K562 (cell line): ENCODE data around the gene UBASH3A. TPM values are rescaled to one million over a fixed set of nuclear protein-coding genes. Genes with fewer than 3 reads are reported as not detected.

ENCODE experiments used
- ATAC-seq: fragments of 200-7000 bp; cut with Tn5 transposase; 3 replicates; pipeline ENCODE4 v1.9.1; 2020; ENCODE audit warnings: moderate library complexity
- BruUV-seq: library from RNA; stranded (reverse); fragments of 400-500 nt; replicated peaks from 2 replicates; lab custom pipeline; 2021; lab: Mats Ljungman, UMichigan
- CTCF ChIA-PET: fragments of 300-600 bp; formaldehyde crosslinking; extraction: SDS; loops from one replicate; lab custom pipeline; 2021; ENCODE audit warnings: low intra/inter-chr PET ratio; lab: Yijun Ruan, JAX
- POLR2A ChIA-PET: fragments of 300-600, 350-650 bp; sonication (Branson Sonifier 250); formaldehyde crosslinking; extraction: SDS; loops from one replicate; lab custom pipeline; 2021; ENCODE audit warnings: antibody characterized with exemption, inconsistent platforms; lab: Yijun Ruan, JAX
- DNase-seq, 4 experiments: peaks; one replicate each; pipeline versions ENCODE4 v3.0.0 to v3.0.0-alpha.2; 2011 to 2018; ENCODE audit warnings: low spot score in 3 of 4, mixed read lengths in 3 of 4; ENCODE audit errors: extremely low read depth in 1 of 4
- FAIRE-seq: peaks from 2 replicates; lab custom pipeline; 2011; peaks lifted over from hg19 to GRCh38; lab: Jason Lieb, UNC
- H2AFZ ChIP-seq: 2 replicates; pipeline ENCODE4 v1.6.0; 2011; ENCODE audit warnings: low read depth, low read length, control low read depth, inconsistent platforms
- H3K27ac ChIP-seq: fragments of 200-600 bp; 3 replicates; pipeline ENCODE4 v1.8.0; 2011; ENCODE audit warnings: low read depth, mild to moderate bottlenecking, control low read depth, inconsistent platforms, low read length, moderate library complexity, mixed read lengths; ENCODE audit errors: extremely low read depth
- H3K27me3 ChIP-seq, 2 experiments: fragments of 300-600 bp in 1 of 2; 2 replicates in 1 of 2; 3 replicates in 1 of 2; pipeline versions ENCODE4 v1.6.0 to v1.8.0; 2011; ENCODE audit warnings: inconsistent platforms in 2 of 2, low read length in 2 of 2, mild to moderate bottlenecking in 1 of 2, mixed read lengths in 1 of 2, moderate library complexity in 1 of 2; ENCODE audit not compliant: control insufficient read depth in 2 of 2, insufficient read depth in 2 of 2
- H3K36me3 ChIP-seq: fragments of 300-600 bp; 3 replicates; pipeline ENCODE4 v1.8.0; 2011; ENCODE audit warnings: mild to moderate bottlenecking, low read length, inconsistent platforms; ENCODE audit not compliant: control insufficient read depth, insufficient read depth
- H3K4me1 ChIP-seq, 2 experiments: fragments of 200-600 bp in 1 of 2; replicated peaks in 1 of 2; 2 replicates in 1 of 2; 3 replicates in 1 of 2; pipeline versions ENCODE4 v1.5.1 to v1.8.0; 2011; ENCODE audit warnings: inconsistent platforms in 2 of 2, low read length in 2 of 2, mild to moderate bottlenecking in 1 of 2, mixed read lengths in 1 of 2, moderate library complexity in 1 of 2; ENCODE audit not compliant: control insufficient read depth in 2 of 2, insufficient read depth in 2 of 2
- H3K4me2 ChIP-seq: 2 replicates; pipeline ENCODE4 v1.6.1; 2011; ENCODE audit warnings: low read length, control low read depth, inconsistent platforms, mixed read lengths; ENCODE audit not compliant: insufficient read depth
- H3K4me3 ChIP-seq: fragments of 200-600 bp; sonication (generic), shearing (Covaris generic); 2 replicates; pipeline ENCODE4 v1.5.1; 2016; ENCODE audit warnings: control low read depth, inconsistent platforms
- H3K79me2 ChIP-seq: fragments of 200-600 bp; 3 replicates; pipeline ENCODE4 v1.8.0; 2011; ENCODE audit warnings: low read length, inconsistent platforms; ENCODE audit not compliant: control insufficient read depth, insufficient read depth
- H3K9ac ChIP-seq, 2 experiments: 2 replicates each; pipeline versions ENCODE4 v1.6.0 to v1.6.1; 2011; ENCODE audit warnings: low read depth in 2 of 2, low read length in 2 of 2, control low read depth in 1 of 2, inconsistent platforms in 1 of 2, mild to moderate bottlenecking in 1 of 2, mixed read lengths in 1 of 2; ENCODE audit not compliant: insufficient read depth in 1 of 2
- H3K9me1 ChIP-seq: one replicate; pipeline ENCODE4 v1.6.0; 2011; ENCODE audit warnings: inconsistent platforms, mild to moderate bottlenecking, low read length, moderate library complexity; ENCODE audit not compliant: control insufficient read depth, insufficient read depth
- H3K9me3 ChIP-seq: replicated peaks from 2 replicates; pipeline ENCODE4 v1.5.1; 2011; ENCODE audit warnings: low read depth, low read length, inconsistent platforms; ENCODE audit not compliant: control insufficient read depth, insufficient read depth
- H4K20me1 ChIP-seq: replicated peaks from 2 replicates; pipeline ENCODE4 v1.6.1; 2011; ENCODE audit warnings: low read length, inconsistent platforms, mixed read lengths; ENCODE audit not compliant: control insufficient read depth, insufficient read depth
- FOXJ3 ChIP-seq: sonication (generic); formaldehyde crosslinking; IDR thresholded peaks from 2 replicates; pipeline ENCODE4 v1.4.0; 2020; ENCODE audit warnings: mild to moderate bottlenecking, missing genetic modification reagents
- MAZ ChIP-seq, 2 experiments: fragments of 450-650 bp in 1 of 2; sonication (generic) in 1 of 2; formaldehyde crosslinking; IDR thresholded peaks in 1 of 2; conservative IDR thresholded peaks in 1 of 2; 2 replicates each; pipeline versions ENCODE4 v1.4.0 to v1.5.0; 2020; ENCODE audit warnings: mild to moderate bottlenecking in 1 of 2, missing genetic modification reagents in 1 of 2
- POLR3G ChIP-seq: IDR thresholded peaks from 2 replicates; pipeline ENCODE4 v1.6.1; 2011; ENCODE audit not compliant: insufficient read length, insufficient replicate concordance; ENCODE audit errors: extremely low read depth
- RERE ChIP-seq: sonication (generic); formaldehyde crosslinking; IDR thresholded peaks from 2 replicates; pipeline ENCODE4 v1.8.0; 2023; ENCODE audit warnings: missing genetic modification reagents, mild to moderate bottlenecking, borderline replicate concordance
- SMARCB1 ChIP-seq: IDR thresholded peaks from 2 replicates; pipeline ENCODE4 v1.6.1; 2011; ENCODE audit warnings: improper control_type of control experiment, low read depth; ENCODE audit not compliant: insufficient read length
- SNAPC5 ChIP-seq: fragments of 250-450 bp; sonication (Bioruptor Pico); IDR thresholded peaks from 2 replicates; pipeline ENCODE4 v1.8.0; 2021; ENCODE audit warnings: moderate library complexity, mild to moderate bottlenecking, inconsistent platforms
- ZBTB2 ChIP-seq: fragments of 450-650 bp; IDR thresholded peaks from 2 replicates; pipeline ENCODE4 v1.6.1; 2016; ENCODE audit warnings: antibody characterized with exemption
- ZBTB49 ChIP-seq: sonication (generic); formaldehyde crosslinking; IDR thresholded peaks from 2 replicates; pipeline ENCODE4 v1.8.0; 2022; ENCODE audit warnings: missing genetic modification reagents, mild to moderate bottlenecking, borderline replicate concordance
- ZNF316 ChIP-seq: fragments of 450-650 bp; IDR thresholded peaks from 2 replicates; pipeline ENCODE4 v1.6.1; 2016
- WGBS: fragments of 100-300 bp; shearing (Covaris generic); methylation state at CpG from one replicate; pipeline ENCODE4 v1.1.6; 2016; ENCODE audit warnings: low coverage, mixed read lengths; ENCODE audit not compliant: insufficient coverage; ENCODE audit errors: missing lambda C conversion rate; 5-methylcytosine and 5-hydroxymethylcytosine counted together
- in situ Hi-C: fragments of 300-500 bp; cut with MboI; formaldehyde crosslinking; loops from 4 replicates; pipeline ENCODE4 v1.15.0; 2018; ENCODE audit warnings: inconsistent platforms, mixed read lengths
- intact Hi-C: fragments of 100-400 bp; cut with micrococcal nuclease; formaldehyde crosslinking; loops from 2 replicates; pipeline ENCODE4 v1.14.2; 2022
- polyA plus RNA-seq, 8 experiments: library from polyadenylated mRNA; depleted of rRNA in 4 of 8; stranded (reverse) in 5 of 8; unstranded in 3 of 8; fragments of >200 nt; fragmentation: Nextera tagmentation in 2 of 8; fragmentation: Illumina TruSeq in 1 of 8; extraction: Ambion mirVana in 2 of 8; extraction: Trizol in 1 of 8; gene quantifications; 2 replicates each; pipeline versions ENCODE4 v1.2.1 to v1.2.3, GENCODE V29; 2011 to 2014; ENCODE audit warnings: inconsistent platforms in 1 of 8, missing spikeins in 1 of 8
- total RNA-seq, 7 experiments: library from RNA; depleted of rRNA in 6 of 7; stranded (reverse); fragments of >200 nt in 6 of 7; fragmentation: Illumina TruSeq in 2 of 7; extraction: Trizol in 2 of 7; gene quantifications; 2 replicates each; pipeline versions ENCODE4 v1.2.1 to v1.2.3, GENCODE V29; 2011 to 2021; ENCODE audit warnings: low replicate concordance in 1 of 7
- TF ChIP-seq, protein P1 (sequence below): sonication (generic); formaldehyde crosslinking; IDR thresholded peaks from 2 replicates; pipeline ENCODE4 v1.8.1; 2023; ENCODE audit warnings: mild to moderate bottlenecking, missing genetic modification reagents
- TF ChIP-seq, protein P2 (sequence below): fragments of 450-650 bp; IDR thresholded peaks from 2 replicates; pipeline ENCODE4 v1.6.1; 2016; ENCODE audit warnings: low read depth, mild to moderate bottlenecking, moderate library complexity

Gene UBASH3A
- total and polyA plus RNA-seq, 9 of the 15 experiments (the other 6 are each of a cell fraction or from before 2014, with no cell fraction given): 0.23 to 1.8 (median 1.1) TPM

DNA sequence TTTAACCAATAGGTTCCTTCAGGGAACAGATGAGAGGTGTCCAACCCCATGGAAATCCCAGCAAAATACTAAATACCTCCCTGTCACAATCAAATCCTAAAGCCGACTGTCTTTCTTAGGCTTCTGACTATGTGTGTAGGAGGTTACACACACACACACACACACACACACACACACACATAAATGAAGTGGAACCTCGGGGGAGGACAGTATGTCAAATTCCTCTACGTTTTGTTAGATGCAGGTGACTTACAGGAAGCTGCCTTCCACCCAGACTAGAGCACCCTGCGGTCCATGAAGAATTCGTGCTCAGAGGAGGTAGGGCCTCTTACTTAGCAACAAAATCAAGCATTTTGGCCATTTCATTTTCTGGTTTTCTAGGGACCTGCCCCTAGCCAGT lies 75.9 kb downstream of the UBASH3A start:
- H4K20me1 ChIP-seq: no peaks in the 10 kb centered on the region
- no peaks in the 10 kb centered on the region for H3K9me3 ChIP-seq
- DNase-seq (no peak), ATAC-seq (no peak), FAIRE-seq (no peak)
- no peak overlapping the region for H3K4me2 ChIP-seq
- BruUV-seq: no TSS peak
- intact Hi-C loops (no loop called here), in situ Hi-C loops (no loop called here)
- H3K9ac ChIP-seq: no peak overlapping the region
- 4% methylated on average over 5 of the region's 5 CpGs for WGBS
- ChIA-PET CTCF (no interaction called here), POLR2A (interaction anchor here (2.0 kb wide), 1 partner anchor 11 kb away, joined by 7 read pairs; no protein-coding TSS in a partner anchor)
- no peaks in the 10 kb centered on the region for H3K36me3 ChIP-seq
- no peak overlapping the region for H3K27ac ChIP-seq
- H2AFZ ChIP-seq: no peak overlapping the region
- H3K27me3 ChIP-seq: peaks cover 53 to 58% of the 10 kb centered on the region in 2 experiments
- no peak overlapping the region for H3K4me3 ChIP-seq
- no peaks in the 10 kb centered on the region for H3K4me1 ChIP-seq
- no peaks in the 10 kb centered on the region for H3K79me2 ChIP-seq
- H3K9me1 ChIP-seq: no peaks in the 10 kb centered on the region
- TF ChIP-seq ZNF316 (no peak), POLR3G (no peak), RERE (CRISPR knock-in tag) (no peak), ZBTB49 (no peak), ZBTB2 (no peak), FOXJ3 (CRISPR knock-in tag) (no peak), SMARCB1 (no peak), MAZ (CRISPR knock-in tag; conservative IDR thresholded peaks at IDR 0.05 in 1 of 2, IDR thresholded peaks at IDR 0.05 in 1 of 2) (no peak), SNAPC5 (CRISPR knock-in tag) (no peak)
- TF ChIP-seq, protein P1, sequence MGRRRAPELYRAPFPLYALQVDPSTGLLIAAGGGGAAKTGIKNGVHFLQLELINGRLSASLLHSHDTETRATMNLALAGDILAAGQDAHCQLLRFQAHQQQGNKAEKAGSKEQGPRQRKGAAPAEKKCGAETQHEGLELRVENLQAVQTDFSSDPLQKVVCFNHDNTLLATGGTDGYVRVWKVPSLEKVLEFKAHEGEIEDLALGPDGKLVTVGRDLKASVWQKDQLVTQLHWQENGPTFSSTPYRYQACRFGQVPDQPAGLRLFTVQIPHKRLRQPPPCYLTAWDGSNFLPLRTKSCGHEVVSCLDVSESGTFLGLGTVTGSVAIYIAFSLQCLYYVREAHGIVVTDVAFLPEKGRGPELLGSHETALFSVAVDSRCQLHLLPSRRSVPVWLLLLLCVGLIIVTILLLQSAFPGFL (CRISPR knock-in tag): no peak
- TF ChIP-seq, protein P2, sequence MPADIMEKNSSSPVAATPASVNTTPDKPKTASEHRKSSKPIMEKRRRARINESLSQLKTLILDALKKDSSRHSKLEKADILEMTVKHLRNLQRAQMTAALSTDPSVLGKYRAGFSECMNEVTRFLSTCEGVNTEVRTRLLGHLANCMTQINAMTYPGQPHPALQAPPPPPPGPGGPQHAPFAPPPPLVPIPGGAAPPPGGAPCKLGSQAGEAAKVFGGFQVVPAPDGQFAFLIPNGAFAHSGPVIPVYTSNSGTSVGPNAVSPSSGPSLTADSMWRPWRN: no peak
